ENCODE measurements around the gene ZNF107. TPM values are rescaled to one million over a fixed set of nuclear protein-coding genes. Genes with fewer than 3 reads are reported as not detected.

Gene ZNF107
- total and polyA plus RNA-seq, 2 of the 8 experiments (the other 6 are each of a cell fraction or from before 2014, with no cell fraction given), result 3.4 to 31.0 TPM

DNA sequence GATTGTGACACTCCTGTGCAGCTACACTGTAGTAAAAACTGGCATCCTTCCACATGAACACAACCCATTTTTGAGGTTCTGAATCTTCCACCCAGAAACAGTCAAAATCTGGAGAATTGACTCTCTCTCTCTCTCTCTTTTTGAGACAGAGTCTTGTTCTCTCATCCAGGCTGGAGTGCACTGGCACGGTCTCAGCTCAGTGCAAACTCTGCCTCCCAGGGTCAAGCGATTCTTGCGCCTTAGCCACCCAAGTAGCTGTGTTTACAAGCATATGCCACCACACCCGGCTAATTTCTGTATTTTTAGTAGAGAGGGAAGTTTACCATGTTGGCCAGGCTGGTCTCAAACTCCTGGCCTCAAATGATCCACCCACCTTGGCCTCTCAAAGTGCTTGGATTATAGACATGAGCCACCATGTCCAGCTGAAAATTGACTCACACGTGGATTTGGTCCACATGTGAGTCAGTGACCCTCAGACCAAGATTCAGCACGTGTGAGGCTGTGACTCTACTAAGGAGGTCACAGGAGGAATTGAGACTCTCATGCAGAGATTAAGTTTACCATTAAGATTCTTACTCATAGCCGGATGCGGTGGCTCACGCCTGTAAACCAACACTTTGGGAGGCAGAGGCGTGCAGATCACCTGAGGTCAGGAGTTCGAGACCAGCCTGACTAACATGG is 12.1 kb upstream of the ZNF107 start (continued):
- TF ChIP-seq CHD7 (IDR thresholded peaks at IDR 0.05; ENCODE audit: insufficient replicate concordance, low read length) (no peak), USF2 (IDR thresholded peaks at IDR 0.05; ENCODE audit: low read length) (no peak)
